Dendritic cell treated with granulocyte-macrophage colony-stimulating factor and Interleukin-4, amounts not matched to agents 40 ng/mL and 50 ng/mL, for 4 days (primary cell): ENCODE measurements around the gene ENOX2.
"Not testable (repeated sequence)": the region's sequence is repeated elsewhere in the genome, so short reads cannot be mapped to it uniquely, and the experiment has no call there.

Source experiments
- H3K27ac Mint-ChIP-seq: one replicate; pipeline ENCODE4 v1.8.0; 2022; ENCODE audit warnings: mild to moderate bottlenecking, mixed read lengths
- H3K27me3 Mint-ChIP-seq: one replicate; pipeline ENCODE4 v1.8.0; 2022; ENCODE audit warnings: mild to moderate bottlenecking, mixed read lengths
- H3K36me3 Mint-ChIP-seq: one replicate; pipeline ENCODE4 v1.8.0; 2022; ENCODE audit warnings: low read depth, mixed read lengths
- H3K4me1 Mint-ChIP-seq: one replicate; pipeline ENCODE4 v1.8.0; 2022; ENCODE audit warnings: low read depth, mixed read lengths
- H3K4me3 Mint-ChIP-seq: one replicate; pipeline ENCODE4 v1.8.0; 2022; ENCODE audit warnings: mild to moderate bottlenecking, moderate library complexity, mixed read lengths
- H3K9me3 Mint-ChIP-seq: one replicate; pipeline ENCODE4 v1.8.0; 2022; ENCODE audit warnings: mixed read lengths
- intact Hi-C: fragments of 100-400 bp; cut with micrococcal nuclease; formaldehyde crosslinking; loops from one replicate; pipeline ENCODE4 v1.15.0; 2022

Gene ENOX2

GRCh38 chrX:130828641-130829040 lies 74.4 kb downstream of the ENOX2 start:
- intact Hi-C loops: no loop called here
- H3K9me3 Mint-ChIP-seq: peaks cover 9% of the 10 kb centered on the region
- peaks cover 27% of the 10 kb centered on the region for H3K4me1 Mint-ChIP-seq
- no peaks in the 10 kb centered on the region for H3K36me3 Mint-ChIP-seq
- H3K27ac Mint-ChIP-seq: no peak overlapping the region
- no peaks in the 10 kb centered on the region for H3K27me3 Mint-ChIP-seq
- H3K4me3 Mint-ChIP-seq: no peak overlapping the region

- Mint-ChIP-seq H3K4me3 (no peak overlapping the region), H3K36me3 (no peaks in the 10 kb centered on the region), H3K27ac (no peak overlapping the region), H3K9me3 (peaks cover 9% of the 10 kb centered on the region), H3K27me3 (no peaks in the 10 kb centered on the region), H3K4me1 (peaks cover 20% of the 10 kb centered on the region)
- intact Hi-C loops: no loop called here
Observed at GRCh38 chrX:130827648-130828047, 75.4 kb downstream of the ENOX2 start.

- intact Hi-C loops: no loop called here
- no peak overlapping the region for H3K27ac Mint-ChIP-seq
- peaks cover 10% of the 10 kb centered on the region for H3K4me1 Mint-ChIP-seq
- no peaks in the 10 kb centered on the region for H3K36me3 Mint-ChIP-seq
- H3K27me3 Mint-ChIP-seq: no peaks in the 10 kb centered on the region
- no peak overlapping the region for H3K4me3 Mint-ChIP-seq
- peaks cover 9% of the 10 kb centered on the region for H3K9me3 Mint-ChIP-seq
Observed at GRCh38 chrX:130826249-130826648, 76.8 kb downstream of the ENOX2 start.

- intact Hi-C loops: no loop called here
- H3K36me3 Mint-ChIP-seq: no peaks in the 10 kb centered on the region
- H3K4me1 Mint-ChIP-seq: peaks cover 6% of the 10 kb centered on the region
- peaks cover 7% of the 10 kb centered on the region for H3K9me3 Mint-ChIP-seq
- no peak overlapping the region for H3K4me3 Mint-ChIP-seq
- no peaks in the 10 kb centered on the region for H3K27me3 Mint-ChIP-seq
- H3K27ac Mint-ChIP-seq: no peak overlapping the region
Observed at GRCh38 chrX:130825525-130825924, 77.5 kb downstream of the ENOX2 start.

- H3K4me1 Mint-ChIP-seq, intact Hi-C loops, H3K27me3 Mint-ChIP-seq, H3K4me3 Mint-ChIP-seq, H3K27ac Mint-ChIP-seq, H3K9me3 Mint-ChIP-seq, H3K36me3 Mint-ChIP-seq: not testable (repeated sequence)
Observed at GRCh38 chrX:130819367-130819766, 83.6 kb downstream of the ENOX2 start.

GRCh38 chrX:130813932-130814331 lies 89.1 kb downstream of the ENOX2 start:
- H3K4me1 Mint-ChIP-seq, intact Hi-C loops, H3K36me3 Mint-ChIP-seq, H3K27ac Mint-ChIP-seq, H3K27me3 Mint-ChIP-seq, H3K4me3 Mint-ChIP-seq: not testable (repeated sequence)
- H3K9me3 Mint-ChIP-seq: peaks cover 23% of the 10 kb centered on the region

GRCh38 chrX:130810561-130810960 lies 92.4 kb downstream of the ENOX2 start:
- H3K27ac Mint-ChIP-seq: no peak overlapping the region
- H3K36me3 Mint-ChIP-seq: no peaks in the 10 kb centered on the region
- no peaks in the 10 kb centered on the region for H3K4me1 Mint-ChIP-seq
- peaks cover 23% of the 10 kb centered on the region for H3K9me3 Mint-ChIP-seq
- H3K27me3 Mint-ChIP-seq: no peaks in the 10 kb centered on the region
- intact Hi-C loops: no loop called here
- no peak overlapping the region for H3K4me3 Mint-ChIP-seq

- H3K36me3 Mint-ChIP-seq: no peaks in the 10 kb centered on the region
- no peaks in the 10 kb centered on the region for H3K27me3 Mint-ChIP-seq
- no peak overlapping the region for H3K27ac Mint-ChIP-seq
- no peaks in the 10 kb centered on the region for H3K4me1 Mint-ChIP-seq
- no peak overlapping the region for H3K4me3 Mint-ChIP-seq
- H3K9me3 Mint-ChIP-seq: no peaks in the 10 kb centered on the region
- intact Hi-C loops: no loop called here
Observed at GRCh38 chrX:130805903-130806302, 97.1 kb downstream of the ENOX2 start.

- intact Hi-C loops: no loop called here
- H3K4me1 Mint-ChIP-seq: no peaks in the 10 kb centered on the region
- H3K36me3 Mint-ChIP-seq: no peaks in the 10 kb centered on the region
- H3K27me3 Mint-ChIP-seq: no peaks in the 10 kb centered on the region
- H3K27ac Mint-ChIP-seq: no peak overlapping the region
- no peak overlapping the region for H3K4me3 Mint-ChIP-seq
- no peaks in the 10 kb centered on the region for H3K9me3 Mint-ChIP-seq
Observed at GRCh38 chrX:130803537-130803936, 99.5 kb downstream of the ENOX2 start.

- Mint-ChIP-seq H3K27me3 (no peaks in the 10 kb centered on the region), H3K9me3 (no peaks in the 10 kb centered on the region), H3K36me3 (no peaks in the 10 kb centered on the region), H3K27ac (no peak overlapping the region), H3K4me1 (no peaks in the 10 kb centered on the region), H3K4me3 (no peak overlapping the region)
- intact Hi-C loops: no loop called here
Observed at GRCh38 chrX:130801901-130802300, 101.1 kb downstream of the ENOX2 start.

GRCh38 chrX:130799393-130799792 lies 103.6 kb downstream of the ENOX2 start:
- no peaks in the 10 kb centered on the region for H3K36me3 Mint-ChIP-seq
- H3K27ac Mint-ChIP-seq: no peak overlapping the region
- no peak overlapping the region for H3K4me3 Mint-ChIP-seq
- H3K4me1 Mint-ChIP-seq: no peaks in the 10 kb centered on the region
- intact Hi-C loops: no loop called here
- H3K9me3 Mint-ChIP-seq: no peaks in the 10 kb centered on the region
- H3K27me3 Mint-ChIP-seq: no peaks in the 10 kb centered on the region

- Mint-ChIP-seq H3K27me3 (no peaks in the 10 kb centered on the region), H3K9me3 (no peaks in the 10 kb centered on the region), H3K4me1 (no peaks in the 10 kb centered on the region), H3K27ac (no peak overlapping the region), H3K4me3 (no peak overlapping the region), H3K36me3 (no peaks in the 10 kb centered on the region)
- intact Hi-C loops: no loop called here
Observed at GRCh38 chrX:130793975-130794374, 109.0 kb downstream of the ENOX2 start.

GRCh38 chrX:130791870-130792269 lies 111.1 kb downstream of the ENOX2 start:
- H3K27me3 Mint-ChIP-seq, H3K27ac Mint-ChIP-seq, H3K36me3 Mint-ChIP-seq, H3K9me3 Mint-ChIP-seq, H3K4me1 Mint-ChIP-seq, H3K4me3 Mint-ChIP-seq, intact Hi-C loops: not testable (repeated sequence)

GRCh38 chrX:130789793-130790192 lies 113.2 kb downstream of the ENOX2 start:
- intact Hi-C loops: no loop called here

GRCh38 chrX:130788786-130789581 lies 114.0 kb downstream of the ENOX2 start:
- no peaks in the 10 kb centered on the region for H3K36me3 Mint-ChIP-seq
- no peaks in the 10 kb centered on the region for H3K4me1 Mint-ChIP-seq
- no peak overlapping the region for H3K4me3 Mint-ChIP-seq
- no peaks in the 10 kb centered on the region for H3K27me3 Mint-ChIP-seq
- no peak overlapping the region for H3K27ac Mint-ChIP-seq
- H3K9me3 Mint-ChIP-seq: no peaks in the 10 kb centered on the region
- intact Hi-C loops: no loop called here

More at GRCh38 chrX:130789793-130790192, 113.2 kb downstream of the ENOX2 start:
- no peak overlapping the region for H3K27ac Mint-ChIP-seq
- H3K27me3 Mint-ChIP-seq: no peaks in the 10 kb centered on the region
- no peaks in the 10 kb centered on the region for H3K36me3 Mint-ChIP-seq
- no peaks in the 10 kb centered on the region for H3K4me1 Mint-ChIP-seq
- H3K4me3 Mint-ChIP-seq: no peak overlapping the region
- no peaks in the 10 kb centered on the region for H3K9me3 Mint-ChIP-seq
